Skeletal muscle tissue (tissue), 4 donors: ENCODE results near the gene FAM83G. TPM values are rescaled to one million over a fixed set of nuclear protein-coding genes. Genes with fewer than 3 reads are reported as not detected.

Experiments used
- H3K27ac ChIP-seq: one replicate; pipeline ENCODE4 v1.7.0; 2013; ENCODE audit warnings: mild to moderate bottlenecking, low read depth, low read length, inconsistent platforms
- H3K27me3 ChIP-seq, 3 donors: one replicate each; pipeline ENCODE4 v1.7.0; 2013; ENCODE audit warnings: low read length in 3 of 3; ENCODE audit not compliant: control insufficient read depth in 3 of 3, insufficient read depth in 3 of 3
- H3K36me3 ChIP-seq, 3 donors: one replicate each; pipeline ENCODE4 v1.7.0; 2013; ENCODE audit warnings: low read length in 3 of 3; ENCODE audit not compliant: control insufficient read depth in 3 of 3, insufficient read depth in 3 of 3
- H3K4me1 ChIP-seq, 3 donors: one replicate each; pipeline ENCODE4 v1.7.0; 2013; ENCODE audit warnings: low read length in 3 of 3, mild to moderate bottlenecking in 3 of 3; ENCODE audit not compliant: control insufficient read depth in 3 of 3, insufficient read depth in 3 of 3
- H3K4me3 ChIP-seq, 3 donors: one replicate each; pipeline ENCODE4 v1.7.0; 2013; ENCODE audit warnings: low read length in 3 of 3
- H3K9ac ChIP-seq, 3 donors: one replicate each; pipeline ENCODE4 v1.7.0; 2013; ENCODE audit warnings: low read length in 3 of 3, mild to moderate bottlenecking in 3 of 3, moderate library complexity in 2 of 3, low read depth in 1 of 3
- H3K9me3 ChIP-seq, 3 donors: one replicate each; pipeline ENCODE4 v1.7.0; 2013; ENCODE audit warnings: low read length in 3 of 3; ENCODE audit not compliant: control insufficient read depth in 3 of 3
- total RNA-seq: library from RNA; depleted of rRNA; stranded (reverse); fragments of >200 nt; gene quantifications from one replicate; pipeline ENCODE4 v1.2.3, GENCODE V29; 2014
- donor health status: Osteomylitis.

The FAM83G gene
- total RNA-seq, 1 donor from 2014 or later, result 0.52 TPM

GRCh38 chr17:18948476-18949006, 56.0 kb downstream of the FAM83G start:
- Histone ChIP-seq H3K9ac (no peak overlapping the region), H3K36me3 (no peaks in the 10 kb centered on the region), H3K4me3 (no peak overlapping the region), H3K27ac (no peak overlapping the region), H3K27me3 (peaks cover 27 to 33% (median 32%) of the 10 kb centered on the region in 3 donors), H3K4me1 (peaks cover 0 to 3% (median 0%) of the 10 kb centered on the region in 3 donors), H3K9me3 (no peaks in the 10 kb centered on the region)

DNA sequence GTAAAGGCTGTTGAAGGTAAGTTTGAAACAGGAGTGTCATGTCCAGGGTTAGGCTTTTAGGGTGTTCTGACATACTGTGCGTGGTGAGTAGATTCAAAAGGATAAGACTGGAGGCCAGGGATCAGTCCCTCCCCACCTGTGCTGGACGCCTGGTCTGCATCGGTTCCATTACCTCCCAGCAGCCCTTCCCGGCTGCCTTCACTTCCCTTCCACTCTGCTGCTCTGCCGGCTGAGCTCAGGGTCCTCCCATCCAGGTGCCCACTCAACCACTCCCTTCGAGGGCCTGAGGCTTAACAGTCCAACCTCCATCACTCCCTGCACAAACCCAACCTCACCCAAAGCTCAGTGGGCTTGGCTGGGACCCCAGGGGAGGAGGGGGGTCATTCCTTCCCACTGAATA, 56.7 kb downstream of the FAM83G start:
- H3K9me3 ChIP-seq, result no peaks in the 10 kb centered on the region
- H3K9ac ChIP-seq, result no peak overlapping the region
- peaks cover 27 to 33% (median 32%) of the 10 kb centered on the region in 3 donors for H3K27me3 ChIP-seq
- H3K4me1 ChIP-seq, result peaks cover 0 to 3% (median 0%) of the 10 kb centered on the region in 3 donors
- no peak overlapping the region for H3K27ac ChIP-seq
- no peak overlapping the region for H3K4me3 ChIP-seq
- no peaks in the 10 kb centered on the region for H3K36me3 ChIP-seq

- Histone ChIP-seq H3K9ac (no peak overlapping the region), H3K27ac (no peak overlapping the region), H3K27me3 (peaks cover 27 to 32% (median 31%) of the 10 kb centered on the region in 3 donors), H3K4me1 (peaks cover 0 to 3% (median 0%) of the 10 kb centered on the region in 3 donors), H3K9me3 (no peaks in the 10 kb centered on the region), H3K36me3 (no peaks in the 10 kb centered on the region), H3K4me3 (no peak overlapping the region)
Observed at GRCh38 chr17:18946536-18946935, 58.0 kb downstream of the FAM83G start.

GRCh38 chr17:18944646-18945045, 59.9 kb downstream of the FAM83G start:
- no peak overlapping the region for H3K4me3 ChIP-seq
- no peaks in the 10 kb centered on the region for H3K36me3 ChIP-seq
- no peaks in the 10 kb centered on the region for H3K9me3 ChIP-seq
- no peak overlapping the region for H3K27ac ChIP-seq
- no peak overlapping the region for H3K9ac ChIP-seq
- H3K4me1 ChIP-seq, result no peaks in the 10 kb centered on the region
- peaks cover 12 to 23% (median 17%) of the 10 kb centered on the region in 3 donors for H3K27me3 ChIP-seq

DNA sequence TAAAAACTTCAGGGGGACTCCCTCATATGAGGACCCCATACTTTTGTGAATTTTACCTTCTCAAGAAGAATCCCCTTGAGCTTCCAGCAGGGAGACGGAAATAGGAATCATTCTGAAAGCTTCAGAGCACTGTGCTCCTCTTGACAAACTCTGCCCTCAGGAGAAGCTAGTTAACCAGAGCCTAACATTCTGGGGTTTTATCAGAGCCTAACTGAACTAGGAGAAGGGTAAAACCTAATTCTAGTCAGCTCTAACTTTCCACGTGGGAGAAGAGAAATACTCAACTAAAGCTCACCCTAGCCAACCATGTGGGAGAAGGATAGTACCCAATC, 65.9 kb downstream of the FAM83G start:
- H3K27me3 ChIP-seq, result no peaks in the 10 kb centered on the region
- H3K4me3 ChIP-seq, result no peak overlapping the region
- H3K9me3 ChIP-seq, result no peaks in the 10 kb centered on the region
- no peaks in the 10 kb centered on the region for H3K36me3 ChIP-seq
- no peak overlapping the region for H3K27ac ChIP-seq
- no peaks in the 10 kb centered on the region for H3K4me1 ChIP-seq
- H3K9ac ChIP-seq, result no peak overlapping the region

GRCh38 chr17:18937981-18938691, 66.4 kb downstream of the FAM83G start:
- no peaks in the 10 kb centered on the region for H3K27me3 ChIP-seq
- no peak overlapping the region for H3K27ac ChIP-seq
- H3K36me3 ChIP-seq, result no peaks in the 10 kb centered on the region
- no peaks in the 10 kb centered on the region for H3K4me1 ChIP-seq
- no peaks in the 10 kb centered on the region for H3K9me3 ChIP-seq
- H3K4me3 ChIP-seq, result no peak overlapping the region
- H3K9ac ChIP-seq, result no peak overlapping the region

- H3K36me3 ChIP-seq, result peaks cover 15 to 19% (median 15%) of the 10 kb centered on the region in 3 donors
- no peak overlapping the region for H3K27ac ChIP-seq
- H3K9ac ChIP-seq, result no peak overlapping the region
- no peaks in the 10 kb centered on the region for H3K27me3 ChIP-seq
- no peaks in the 10 kb centered on the region for H3K9me3 ChIP-seq
- no peak overlapping the region for H3K4me3 ChIP-seq
- H3K4me1 ChIP-seq, result no peaks in the 10 kb centered on the region
Observed at GRCh38 chr17:18933102-18934058, 71.2 kb downstream of the FAM83G start.

DNA sequence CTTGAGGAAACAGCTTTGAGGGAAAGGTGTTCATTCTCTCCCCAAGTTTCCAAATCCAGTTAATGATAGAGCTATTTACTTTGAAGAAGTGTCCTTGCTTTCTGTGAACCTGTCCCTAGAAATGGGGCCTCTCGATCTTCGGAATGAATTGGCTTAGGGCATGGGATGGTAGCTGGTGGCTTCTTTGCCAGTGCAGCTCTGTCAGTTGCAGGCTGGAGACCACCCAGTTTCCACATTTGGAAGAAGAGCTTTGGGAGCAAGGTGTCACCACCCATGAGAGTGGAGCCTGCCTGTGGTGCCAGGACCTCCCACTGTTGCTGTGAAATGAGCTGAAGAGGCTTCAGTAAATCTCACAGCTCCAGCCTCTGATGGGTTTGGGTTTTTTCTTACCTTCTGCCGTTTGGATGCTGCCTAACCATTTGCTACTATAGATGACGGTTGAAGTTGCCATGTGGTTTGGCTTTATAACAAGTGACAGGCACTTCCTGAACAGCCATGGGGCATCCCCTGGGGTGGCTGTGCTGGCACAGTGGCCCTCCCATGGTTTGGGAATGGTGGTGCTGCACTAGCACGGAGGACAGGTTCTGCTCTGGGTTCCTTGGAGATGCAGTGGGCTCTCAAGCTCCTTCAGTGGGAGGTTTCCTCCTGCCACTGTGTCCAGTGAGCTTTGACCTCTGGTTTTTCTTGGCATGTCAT, 72.1 kb downstream of the FAM83G start:
- H3K36me3 ChIP-seq, result peaks cover 15 to 19% (median 15%) of the 10 kb centered on the region in 3 donors
- H3K27me3 ChIP-seq, result no peaks in the 10 kb centered on the region
- H3K27ac ChIP-seq, result no peak overlapping the region
- no peak overlapping the region for H3K9ac ChIP-seq
- H3K4me3 ChIP-seq, result no peak overlapping the region
- no peaks in the 10 kb centered on the region for H3K4me1 ChIP-seq
- H3K9me3 ChIP-seq, result no peaks in the 10 kb centered on the region

DNA sequence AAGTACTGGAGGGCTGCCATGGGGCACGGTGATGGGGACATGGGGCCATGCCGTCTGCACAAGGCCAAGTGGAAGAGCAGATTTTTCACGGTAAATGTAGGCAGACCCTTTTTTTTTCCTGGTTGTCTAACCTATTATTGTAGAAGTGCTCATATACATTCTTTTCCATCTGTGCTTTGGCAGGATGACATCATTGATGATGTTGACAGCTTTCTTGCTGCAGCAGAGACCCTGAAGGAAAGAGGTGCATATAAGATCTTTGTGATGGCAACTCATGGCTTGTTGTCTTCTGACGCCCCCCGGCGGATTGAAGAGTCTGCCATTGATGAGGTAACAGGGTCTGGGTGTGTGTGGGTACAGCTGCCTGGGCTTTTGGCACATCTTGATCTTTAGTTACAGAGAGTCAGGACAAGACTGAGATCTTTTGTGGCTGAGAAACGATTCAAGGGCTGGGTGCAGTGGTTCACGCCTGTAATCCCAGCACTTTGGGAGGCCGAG, 75.9 kb downstream of the FAM83G start:
- Histone ChIP-seq H3K36me3 (peaks cover 17 to 22% (median 19%) of the 10 kb centered on the region in 3 donors), H3K4me3 (no peak overlapping the region), H3K4me1 (no peaks in the 10 kb centered on the region), H3K27me3 (no peaks in the 10 kb centered on the region), H3K9me3 (no peaks in the 10 kb centered on the region), H3K27ac (no peak overlapping the region), H3K9ac (no peak overlapping the region)
